Erythroblast (primary cell): ENCODE measurements around the gene SP140L.

ENCODE experiments used
- GATA1 ChIP-seq: IDR thresholded peaks from 2 replicates; pipeline ENCODE4 v1.6.1; 2011; ENCODE audit warnings: low read depth, mild to moderate bottlenecking, control low read depth, low read length, moderate library complexity
- POLR2A ChIP-seq: IDR thresholded peaks from 2 replicates; pipeline ENCODE4 v1.6.1; 2011; ENCODE audit warnings: mild to moderate bottlenecking, low read length

DNA sequence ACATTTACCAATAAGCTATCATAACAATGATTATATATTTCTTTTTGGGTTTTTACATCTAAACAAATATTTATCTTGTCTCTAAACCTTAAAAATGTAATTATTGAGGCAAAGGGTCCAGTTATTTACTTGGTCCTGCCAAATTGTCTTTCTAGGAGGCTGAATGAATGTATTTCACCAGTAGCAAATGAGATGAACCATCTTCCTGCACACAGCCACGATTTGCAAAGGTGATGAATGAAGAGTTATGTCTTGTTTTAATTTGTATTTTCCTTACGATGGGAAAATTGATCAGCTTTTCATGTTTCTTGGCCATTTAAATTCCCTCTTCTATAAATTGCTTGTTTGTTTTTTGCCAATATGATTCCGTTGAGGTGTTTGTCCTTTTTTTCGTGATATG is 90.4 kb downstream of the SP140L start:
- TF ChIP-seq POLR2A (no peak), GATA1 (no peak)
